SH-SY5Y (cell line): ENCODE data around the gene CPB2.

ENCODE experiments used
- GATA2 ChIP-seq: IDR thresholded peaks from 2 replicates; pipeline ENCODE4 v1.6.1; 2011; ENCODE audit warnings: mild to moderate bottlenecking, low read depth, low read length
- GATA3 ChIP-seq: IDR thresholded peaks from 2 replicates; pipeline ENCODE4 v1.6.1; 2011; ENCODE audit warnings: low read depth, mild to moderate bottlenecking, low read length, moderate library complexity

Gene CPB2

DNA sequence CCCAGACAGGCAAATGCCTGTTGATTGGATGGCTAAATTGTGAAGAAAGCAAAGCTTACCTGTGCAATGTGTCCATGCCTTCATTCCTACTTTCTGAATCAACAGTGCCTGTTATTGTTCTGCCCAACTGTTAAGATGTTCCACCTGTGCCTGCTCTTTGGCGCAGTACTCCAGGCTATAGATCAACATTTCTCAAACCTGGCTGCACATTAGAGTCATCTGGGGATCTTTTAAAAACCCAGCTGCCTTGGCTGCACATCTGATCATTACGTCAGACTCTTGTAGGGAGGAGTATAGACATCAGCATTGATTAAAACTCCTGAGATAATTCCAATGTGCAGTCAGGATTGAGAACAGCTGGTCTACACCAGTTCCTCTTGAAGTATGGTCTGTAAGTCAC, 16.2 kb upstream of the CPB2 start:
- TF ChIP-seq GATA2 (no peak), GATA3 (no peak)

DNA sequence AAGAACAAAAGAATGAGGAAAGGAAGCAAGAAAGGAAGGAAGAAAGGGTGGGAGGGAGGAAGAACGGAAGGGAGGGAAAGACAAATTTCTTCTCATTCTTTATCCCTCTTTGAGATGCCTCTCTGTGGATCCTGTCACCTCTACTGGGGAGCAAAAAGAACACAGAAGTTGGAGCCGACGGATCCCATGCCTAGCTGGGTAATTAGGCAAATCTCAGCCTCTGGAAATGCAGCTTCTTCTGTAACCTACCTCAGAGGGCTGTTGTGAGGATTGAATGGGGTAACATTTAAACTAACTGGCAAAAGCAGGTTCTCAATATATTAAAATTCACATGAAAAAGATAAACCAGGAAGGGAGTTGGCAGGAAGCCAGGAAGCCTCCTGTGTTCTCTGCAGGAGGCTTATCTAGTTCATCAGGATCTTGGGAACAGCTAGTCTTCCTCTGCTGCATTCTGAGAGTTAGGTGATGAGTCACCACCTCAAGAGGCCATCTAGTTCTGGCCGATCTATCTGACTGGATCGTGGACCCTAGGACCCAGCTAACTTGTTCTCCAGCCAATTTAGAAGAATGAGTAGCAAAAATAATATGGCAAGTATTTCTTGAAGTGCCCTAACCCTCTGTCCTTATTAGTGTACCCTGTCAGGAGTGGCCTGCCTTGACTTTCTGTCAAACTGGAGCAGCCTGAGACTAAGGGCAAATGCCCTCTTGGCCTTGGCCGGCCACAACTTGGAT, 15.2 kb upstream of the CPB2 start:
- TF ChIP-seq GATA3 (no peak), GATA2 (no peak)

DNA sequence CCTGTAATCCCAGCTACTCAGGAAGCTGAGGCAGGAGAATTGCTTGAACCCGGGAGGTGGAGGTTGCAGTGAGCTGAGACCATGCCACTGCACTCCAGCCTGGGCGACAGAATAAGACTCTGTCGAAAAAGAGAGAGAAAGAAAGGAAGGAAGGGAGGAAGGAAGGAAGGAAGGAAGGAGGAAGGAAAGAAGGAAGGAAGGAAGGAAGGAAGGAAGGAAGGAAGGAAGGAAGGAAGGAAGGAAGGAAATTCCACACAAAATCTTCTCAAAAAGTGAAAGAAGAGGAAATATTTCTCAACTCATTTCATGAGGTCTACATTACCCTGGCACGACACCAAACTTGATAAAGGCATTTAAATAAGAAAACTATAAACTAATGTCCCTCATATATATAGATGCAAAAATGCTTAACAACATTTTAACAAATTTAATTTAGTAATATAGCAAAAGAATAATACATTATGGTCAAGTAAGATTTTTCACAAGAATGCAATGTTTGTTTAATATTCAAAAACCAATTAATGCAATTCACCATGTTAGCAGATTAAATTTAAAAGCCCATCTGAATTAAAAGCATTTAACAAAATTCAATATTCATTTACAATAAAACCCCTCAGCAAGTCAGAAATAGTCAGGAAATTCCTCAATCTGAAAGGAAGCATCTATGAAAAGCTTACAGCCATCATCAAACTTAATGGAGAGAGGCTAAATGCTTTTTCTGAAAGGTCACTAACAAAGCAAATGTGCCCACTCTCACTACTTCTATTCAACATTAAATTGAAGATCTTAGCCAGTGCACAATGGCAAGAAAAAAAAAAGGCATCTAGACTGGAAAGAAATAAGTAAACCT, 12.0 kb upstream of the CPB2 start:
- no peak for TF ChIP-seq GATA2
- TF ChIP-seq GATA3 = no peak

DNA sequence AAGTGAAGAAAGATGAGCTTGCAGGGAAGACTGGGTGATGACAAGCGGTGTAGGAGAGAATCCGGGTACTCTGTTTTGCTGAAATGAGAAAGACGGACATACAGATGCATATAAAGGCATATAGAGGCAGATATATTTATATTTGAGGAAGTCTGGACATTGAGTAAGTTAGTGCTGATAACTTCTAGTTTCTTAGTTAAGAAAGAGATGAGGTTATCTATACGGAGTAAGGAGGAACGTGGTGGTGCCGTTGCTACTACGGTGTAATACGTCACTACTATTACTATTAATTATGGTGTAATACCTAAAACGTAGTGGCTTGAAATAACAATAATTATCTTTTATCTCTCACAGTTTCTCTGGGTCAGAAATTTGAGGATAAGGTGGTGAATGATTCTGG, 9.8 kb upstream of the CPB2 start:
- TF ChIP-seq GATA2 (no peak), GATA3 (no peak)

DNA sequence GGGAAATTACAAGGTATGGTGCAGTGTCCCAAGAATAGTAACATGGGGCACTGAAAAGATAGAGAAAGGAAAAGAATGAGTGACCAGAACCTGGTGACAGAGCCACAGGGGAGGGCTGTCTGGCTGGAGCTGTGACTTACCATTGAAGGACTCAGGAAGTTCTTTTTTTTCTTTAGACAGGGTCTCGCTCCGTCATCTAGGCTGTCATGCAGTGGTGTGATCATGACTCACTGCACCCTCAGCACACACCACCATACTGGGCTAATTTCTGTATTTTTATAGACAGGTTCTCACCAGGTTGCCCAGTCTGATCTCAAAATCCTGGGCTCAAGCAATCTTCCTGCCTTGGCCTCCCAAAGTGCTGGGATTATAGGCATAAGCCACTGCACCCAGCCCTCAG, 8.8 kb upstream of the CPB2 start:
- TF ChIP-seq GATA2 (no peak), GATA3 (no peak)

DNA sequence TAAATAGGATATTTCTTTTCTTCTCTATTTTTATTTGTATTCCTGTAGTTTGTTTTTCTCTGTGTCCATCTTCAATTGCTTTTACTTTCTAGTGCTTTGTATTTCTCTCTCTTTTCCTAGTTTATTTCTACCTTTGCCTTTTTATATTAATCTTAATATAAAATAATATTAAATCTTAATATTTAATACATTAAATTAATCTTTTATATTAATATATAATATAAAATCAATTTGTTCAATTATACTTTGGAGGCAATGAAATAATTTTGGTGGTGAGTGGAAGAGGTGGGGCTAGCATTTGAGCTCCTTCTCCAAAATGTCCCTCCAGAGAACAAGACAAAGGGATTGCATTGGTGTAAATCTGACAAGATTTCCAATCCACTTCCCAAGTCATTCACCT, 6.3 kb upstream of the CPB2 start:
- TF ChIP-seq GATA2 (no peak), GATA3 (no peak)

DNA sequence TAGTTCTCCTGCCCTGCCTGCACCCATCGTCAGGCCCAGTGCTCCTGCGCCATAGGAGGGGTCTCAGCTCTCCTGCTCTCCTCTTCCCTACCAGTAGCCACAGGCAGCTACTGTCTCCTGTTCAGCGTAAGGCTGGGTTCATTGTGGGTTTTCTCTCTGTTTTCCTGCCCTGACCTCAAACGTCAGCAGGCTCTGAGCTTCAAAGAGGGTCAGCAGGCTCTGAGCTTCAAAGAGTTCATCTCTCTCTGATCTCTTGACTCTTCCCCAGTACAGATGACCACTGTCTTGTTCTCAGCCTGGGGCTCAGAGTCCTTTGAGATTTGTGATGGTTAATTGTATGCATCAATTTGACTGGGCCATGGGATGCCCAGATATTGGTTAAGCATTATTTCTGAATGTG, 4.6 kb upstream of the CPB2 start:
- TF ChIP-seq GATA3 (no peak), GATA2 (no peak)

DNA sequence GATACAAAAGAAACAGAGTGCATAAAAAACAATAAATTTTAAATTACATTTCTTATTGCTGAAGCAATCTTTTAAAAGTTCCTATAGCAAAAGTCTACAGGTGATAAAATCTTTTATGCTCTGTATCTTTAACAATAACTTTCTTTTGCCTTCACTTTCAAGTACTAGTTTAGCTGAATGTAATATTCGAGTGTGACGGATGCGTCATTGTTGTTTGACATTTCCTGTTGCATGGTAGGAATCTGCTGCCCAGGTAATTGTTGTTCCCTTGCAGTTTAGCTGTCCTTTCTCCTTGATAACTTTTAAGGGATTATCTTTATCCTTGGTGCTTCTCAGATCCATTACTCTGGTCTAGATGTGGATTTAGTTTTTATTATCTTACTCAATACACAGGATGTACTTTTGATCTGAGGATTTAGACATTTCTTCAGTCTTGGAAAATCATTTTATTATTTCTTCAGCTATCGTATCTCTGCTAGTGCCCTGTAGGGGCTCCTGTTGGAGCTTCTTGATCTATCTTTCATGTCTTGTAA, 2.1 kb upstream of the CPB2 start:
- TF ChIP-seq GATA3 (no peak), GATA2 (no peak)

DNA sequence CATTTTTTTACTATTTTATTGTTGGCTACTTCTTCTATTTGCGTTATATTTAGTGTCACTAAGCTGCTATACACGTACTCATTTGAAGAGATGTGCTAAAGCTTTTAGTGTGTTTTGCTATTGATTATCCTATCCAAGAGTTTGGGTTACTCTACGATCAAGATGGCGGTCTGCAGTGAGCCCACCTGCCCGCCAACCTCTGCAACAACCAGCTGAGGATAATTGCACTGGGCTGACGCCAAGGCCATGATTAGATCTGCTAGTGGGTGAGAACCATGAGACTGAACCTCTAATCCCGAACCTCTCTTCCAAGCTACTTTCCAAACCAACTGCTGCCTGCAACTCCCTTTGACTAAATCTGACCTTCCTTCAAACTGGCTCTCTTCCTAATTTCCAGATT, 1.8 kb downstream of the CPB2 start:
- TF ChIP-seq GATA3 = no peak
- TF ChIP-seq GATA2 = no peak

DNA sequence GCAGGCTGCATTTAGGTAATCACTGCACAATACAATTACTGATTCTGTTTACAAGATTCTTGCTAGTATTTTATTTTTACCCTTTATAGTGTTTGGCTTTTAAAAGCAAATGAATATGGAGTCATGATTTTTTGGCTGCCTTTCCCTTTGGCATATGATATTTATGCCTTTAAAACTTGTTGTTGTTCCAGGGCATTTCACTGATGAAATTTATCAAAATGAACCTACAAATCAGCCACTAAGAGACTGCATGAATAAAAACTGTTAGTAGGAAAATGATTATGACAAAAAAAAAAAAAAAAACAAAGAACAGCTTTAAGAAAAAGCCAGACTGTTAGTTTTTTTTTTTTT, 2.6 kb downstream of the CPB2 start:
- no peak for TF ChIP-seq GATA3
- TF ChIP-seq GATA2 = no peak

DNA sequence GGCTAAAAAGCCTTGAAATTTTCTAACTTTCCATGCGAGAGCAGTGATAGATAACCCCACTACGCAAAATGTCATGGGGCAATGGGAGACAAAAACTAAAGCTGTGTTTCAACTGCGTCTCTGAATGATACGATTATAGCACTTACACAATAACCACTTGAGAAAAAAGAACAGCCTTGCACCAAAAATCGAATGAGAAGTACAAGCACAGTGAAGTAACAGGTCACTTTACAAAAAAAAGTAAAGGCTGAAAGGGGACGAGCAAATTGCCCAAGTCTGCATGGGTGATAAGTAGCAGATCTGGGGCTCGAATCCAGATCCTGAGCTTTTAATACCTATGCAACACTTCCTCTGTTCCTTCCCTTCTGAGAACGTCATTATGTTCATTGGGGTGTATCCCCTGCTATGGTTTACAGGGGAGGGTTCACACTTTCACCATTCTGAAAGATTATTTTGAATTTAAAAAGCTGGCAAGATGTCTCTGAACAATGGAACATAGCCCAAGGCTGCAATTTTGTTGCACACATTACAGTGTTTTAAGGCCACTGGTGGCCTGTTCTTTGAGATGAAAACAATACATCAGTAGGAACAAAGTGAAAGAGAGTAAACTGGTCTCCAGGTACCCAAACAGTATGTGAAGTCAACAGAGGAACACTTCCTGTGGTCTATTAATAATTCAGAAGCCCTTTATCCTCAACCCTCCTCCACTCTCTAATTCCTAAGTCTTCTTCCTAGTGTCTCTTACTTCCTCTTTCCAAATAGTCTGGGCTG, 3.2 kb downstream of the CPB2 start:
- TF ChIP-seq GATA2 = no peak
- no peak for TF ChIP-seq GATA3

DNA sequence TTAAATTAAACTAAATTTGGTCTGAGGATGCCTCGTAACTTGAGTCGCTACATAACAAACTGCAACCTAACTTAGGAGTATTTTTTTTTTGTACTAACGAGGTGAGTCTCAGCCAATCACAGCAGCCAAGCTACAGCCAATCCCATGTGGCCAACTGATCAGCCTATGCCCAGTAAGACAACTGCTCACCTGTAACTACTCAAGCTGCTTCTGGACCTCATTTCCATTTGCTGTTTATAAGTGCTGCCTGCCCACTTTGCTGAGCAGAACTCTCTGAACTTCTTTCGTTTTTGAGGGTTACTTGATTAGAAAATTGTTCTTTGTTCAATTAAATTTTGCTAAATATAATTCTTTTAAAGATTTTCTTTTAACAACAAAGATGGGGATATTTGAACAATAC, 3.8 kb downstream of the CPB2 start:
- TF ChIP-seq GATA3 = no peak
- TF ChIP-seq GATA2 = no peak

DNA sequence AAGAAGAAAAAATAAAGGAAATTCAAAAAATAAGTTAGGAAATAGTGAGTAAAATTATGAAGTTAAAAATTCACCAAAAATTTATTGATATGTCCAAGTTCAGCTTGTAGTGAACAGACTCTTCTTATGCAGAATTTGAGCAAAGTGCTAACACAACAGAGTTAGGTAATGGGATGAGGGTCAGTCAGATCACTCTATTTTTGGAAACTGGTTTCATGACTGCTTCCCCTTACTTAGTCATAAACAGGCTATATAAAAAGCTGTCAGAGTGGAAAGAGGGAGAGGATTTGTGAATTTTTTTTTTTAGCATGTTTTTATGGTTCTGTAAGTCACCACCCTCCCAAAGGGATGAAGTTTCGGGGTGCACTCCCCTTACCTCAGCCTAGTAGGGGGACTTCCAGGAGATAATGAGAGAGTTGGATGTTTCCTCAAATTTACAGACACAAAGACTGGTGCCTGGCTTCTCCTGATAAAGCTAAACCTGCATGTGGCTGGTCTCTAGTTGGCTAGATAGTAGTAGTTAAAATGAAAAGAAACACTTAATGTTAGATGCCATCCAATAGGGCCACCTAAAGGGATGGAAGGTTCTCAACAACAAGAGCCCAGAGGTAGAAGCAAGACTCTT, 4.5 kb downstream of the CPB2 start:
- TF ChIP-seq GATA3 (no peak), GATA2 (no peak)

DNA sequence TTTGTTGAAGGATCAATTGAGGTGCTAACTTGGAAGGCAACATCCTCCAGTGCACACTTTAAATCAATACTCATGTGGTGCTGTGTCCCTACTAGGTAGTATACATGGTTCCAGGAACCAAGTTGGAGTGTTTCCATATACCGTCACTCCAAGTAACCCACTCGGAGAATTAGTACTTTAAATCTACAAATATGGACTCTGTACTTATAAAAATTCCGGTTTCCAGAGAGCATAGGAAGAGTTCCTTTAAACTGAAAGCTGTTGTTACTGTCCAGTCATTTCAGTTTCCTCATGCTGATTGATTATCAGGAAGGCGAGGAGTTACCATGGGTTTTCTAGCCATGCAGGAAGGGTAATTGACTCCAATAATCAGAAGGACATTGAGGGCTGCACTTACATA, 7.2 kb downstream of the CPB2 start:
- TF ChIP-seq GATA3 = no peak
- no peak for TF ChIP-seq GATA2

DNA sequence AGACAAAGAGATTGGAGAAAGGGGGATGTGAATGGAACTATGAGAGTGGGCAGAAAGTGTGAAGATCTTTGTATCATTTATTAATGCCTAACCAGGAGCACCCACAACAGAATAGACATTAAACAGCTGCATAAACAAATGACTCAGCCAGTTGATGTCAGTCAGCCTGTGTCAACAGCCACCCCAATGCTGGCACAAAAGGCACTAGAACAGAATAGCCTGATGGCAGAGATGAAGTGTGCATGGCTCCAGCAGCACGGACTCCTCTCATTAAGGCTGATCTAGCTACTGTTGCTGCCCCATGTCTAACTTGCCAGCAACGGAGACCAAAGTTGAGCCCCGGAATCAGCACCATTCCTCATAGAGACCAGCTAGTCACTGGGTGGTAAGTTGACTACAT, 7.8 kb downstream of the CPB2 start:
- TF ChIP-seq GATA3 = no peak
- no peak for TF ChIP-seq GATA2

DNA sequence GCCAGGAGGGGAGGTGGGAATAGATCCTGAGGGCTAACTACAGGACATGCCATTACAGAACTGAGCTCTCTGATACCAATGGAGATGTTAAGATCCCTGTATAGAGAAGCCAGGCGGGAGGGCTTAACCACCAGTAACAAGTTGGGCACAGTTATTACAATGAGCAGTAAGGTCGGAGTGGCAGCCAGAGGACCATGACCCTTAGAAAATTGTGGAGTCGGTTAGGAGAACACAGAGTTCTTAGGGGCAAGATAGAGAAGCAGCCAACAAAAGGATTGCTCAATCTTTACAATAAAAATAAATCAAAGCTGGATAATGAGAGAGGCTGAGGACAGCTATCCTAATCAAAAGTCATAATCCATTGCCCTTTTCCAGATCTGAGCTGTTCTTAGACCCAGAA, 10.4 kb downstream of the CPB2 start:
- no peak for TF ChIP-seq GATA3
- TF ChIP-seq GATA2 = no peak
